ENCODE data around the gene HOXB4. TPM values are rescaled to one million over a fixed set of nuclear protein-coding genes. Genes with fewer than 3 reads are reported as not detected.
A peak's percentile ranks its signal among the peaks of the same experiment; 100 is the strongest.

Gene HOXB4
- total and polyA plus RNA-seq, 4 donors, result 6.0 to 16.6 (median 10.0) TPM

DNA sequence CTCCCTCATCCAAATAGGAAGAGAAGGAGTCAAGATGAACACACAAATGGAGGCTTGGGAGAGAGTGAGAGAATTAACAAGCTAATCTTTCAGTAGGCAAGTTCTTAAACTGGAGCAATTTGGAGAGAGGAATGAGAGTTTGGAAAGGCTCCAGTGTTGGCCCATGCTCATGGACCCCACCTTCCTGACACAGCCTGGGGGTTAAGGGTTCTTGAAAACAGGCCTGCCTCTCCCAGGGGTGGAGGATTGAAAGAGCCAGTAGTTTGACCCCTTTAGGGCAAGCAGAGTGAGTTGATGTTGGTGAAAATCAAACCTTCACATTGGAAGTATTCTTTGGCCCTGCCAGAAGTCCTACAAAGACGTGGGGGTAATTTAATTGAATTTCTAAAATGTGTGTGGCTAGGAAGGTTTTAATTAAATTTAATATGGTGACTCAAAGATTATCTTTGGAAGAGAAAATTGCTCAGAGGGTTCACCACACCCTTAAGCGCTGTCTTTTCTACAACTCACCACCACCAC is 6.1 kb upstream of the HOXB4 start:
- 0% methylated on average over 1 of the region's 2 CpGs for WGBS (ENCODE audit: insufficient coverage)
- Histone ChIP-seq H3K4me1 (ENCODE audit: control insufficient read depth, insufficient read depth, low read length) (peaks cover 79% of the 10 kb centered on the region), H3K27me3 (ENCODE audit: control insufficient read depth, insufficient read depth, low read length) (no peaks in the 10 kb centered on the region), H3K27ac (ENCODE audit: low read depth, low read length) (peak overlapping the region; percentile 99), H3K36me3 (ENCODE audit: control insufficient read depth, insufficient read depth, low read length) (peaks cover 18% of the 10 kb centered on the region), H3K4me3 (ENCODE audit: low read depth, low read length) (peak overlapping the region; percentile 3), H3K9me3 (ENCODE audit: control insufficient read depth, insufficient read depth, low read length) (no peaks in the 10 kb centered on the region)
- peak in 2 of 6 donors; percentile 73 to 81 for DNase-seq (ENCODE audit: low read depth in 4 of 6, low spot score in 6 of 6)

DNA sequence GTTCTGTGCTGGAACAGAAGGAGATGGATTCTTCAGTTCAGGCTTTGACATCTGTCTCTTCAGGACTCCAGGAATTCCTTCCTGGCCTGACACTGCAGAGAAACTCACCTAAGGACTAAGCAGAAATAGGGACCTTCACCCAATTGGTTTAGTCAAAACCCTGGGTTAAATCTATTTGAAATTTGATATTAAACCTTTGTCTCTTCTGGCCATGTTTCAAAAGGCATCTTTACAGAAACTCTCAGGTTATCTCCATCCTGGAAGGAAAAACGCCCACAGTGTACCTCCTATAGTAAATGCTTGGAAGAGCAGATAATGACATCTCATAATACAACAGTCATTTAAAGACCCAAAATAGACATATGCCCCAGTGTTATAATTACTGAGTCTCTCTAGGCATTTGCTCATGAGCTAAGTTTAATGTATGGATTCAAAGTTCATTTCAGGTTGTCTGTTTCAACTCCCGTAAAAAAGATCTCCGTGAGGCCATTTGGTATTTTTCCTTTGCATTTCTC is 5.6 kb upstream of the HOXB4 start:
- DNase-seq (ENCODE audit: low read depth in 4 of 6, low spot score in 6 of 6), result no peak
- Histone ChIP-seq H3K36me3 (ENCODE audit: control insufficient read depth, insufficient read depth, low read length) (peaks cover 18% of the 10 kb centered on the region), H3K27ac (ENCODE audit: low read depth, low read length) (peak overlapping the region; percentile 99), H3K9me3 (ENCODE audit: control insufficient read depth, insufficient read depth, low read length) (no peaks in the 10 kb centered on the region), H3K4me1 (ENCODE audit: control insufficient read depth, insufficient read depth, low read length) (peaks cover 84% of the 10 kb centered on the region), H3K27me3 (ENCODE audit: control insufficient read depth, insufficient read depth, low read length) (no peaks in the 10 kb centered on the region), H3K4me3 (ENCODE audit: low read depth, low read length) (peak overlapping the region; percentile 3)
- no CpG with 5 or more reads among the region's 3 CpGs for WGBS (ENCODE audit: insufficient coverage)

DNA sequence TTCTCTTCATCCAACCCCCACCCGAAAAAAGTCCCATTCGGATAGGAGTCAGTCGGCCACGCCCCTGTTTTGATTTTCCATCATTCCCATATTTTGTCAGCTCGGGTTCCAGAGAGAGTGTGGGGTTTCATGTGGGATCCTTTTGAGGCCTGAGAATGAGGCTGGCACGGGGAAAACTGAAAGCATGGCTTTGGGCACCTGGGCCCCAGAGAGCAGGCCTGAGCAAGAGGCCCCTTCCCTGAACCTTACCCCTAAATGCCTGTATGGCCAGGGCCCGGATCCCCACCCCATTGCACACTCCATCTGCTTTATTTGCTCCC is 4.6 kb upstream of the HOXB4 start:
- peak overlapping the region; percentile 99 for H3K27ac ChIP-seq (ENCODE audit: low read depth, low read length)

DNA sequence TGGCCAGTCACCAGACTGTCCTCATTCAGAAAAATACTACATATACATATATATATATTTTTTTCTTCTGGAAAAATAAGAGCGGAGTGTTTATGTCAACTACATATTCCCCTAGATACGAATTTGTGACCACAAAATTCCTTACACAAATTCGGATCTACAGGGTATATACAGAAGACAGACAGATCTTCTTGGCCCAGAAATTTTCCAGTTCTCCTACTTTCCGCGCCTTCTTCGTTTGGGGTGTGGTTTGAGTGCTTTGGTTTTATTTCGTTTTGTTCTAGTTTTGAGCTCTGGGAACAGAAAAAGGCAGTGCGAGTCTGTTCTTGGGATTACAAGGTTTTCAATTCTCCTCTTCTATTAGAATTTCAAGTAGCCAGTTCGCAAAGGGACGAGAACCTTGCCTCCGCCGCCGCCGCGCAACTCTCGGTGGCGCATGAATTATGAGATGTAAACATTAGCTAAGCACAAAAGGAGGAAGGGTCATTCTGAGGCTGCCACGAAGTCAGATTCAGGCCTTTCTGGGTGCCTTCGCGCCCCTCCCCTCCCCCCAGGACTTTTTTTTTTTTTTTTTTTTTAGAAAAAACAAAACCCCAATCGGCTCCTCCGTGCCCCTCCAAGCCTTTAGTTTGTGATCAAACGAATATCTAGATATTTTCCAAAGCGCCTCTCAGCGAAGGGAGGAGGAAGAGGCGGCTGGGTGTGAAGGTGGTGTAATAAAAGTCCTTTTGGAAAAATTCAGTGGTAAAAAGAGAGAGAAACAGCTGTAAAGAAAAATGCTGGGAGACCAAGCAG is 1.8 kb upstream of the HOXB4 start:
- peak in 2 of 6 donors; percentile 70 to 87 for DNase-seq (ENCODE audit: low read depth in 4 of 6, low spot score in 6 of 6)
- Histone ChIP-seq H3K27me3 (ENCODE audit: control insufficient read depth, insufficient read depth, low read length) (no peaks in the 10 kb centered on the region), H3K27ac (ENCODE audit: low read depth, low read length) (peak overlapping the region; percentile 99), H3K4me3 (ENCODE audit: low read depth, low read length) (peak overlapping the region; percentile 49), H3K36me3 (ENCODE audit: control insufficient read depth, insufficient read depth, low read length) (peaks cover 18% of the 10 kb centered on the region), H3K9me3 (ENCODE audit: control insufficient read depth, insufficient read depth, low read length) (no peaks in the 10 kb centered on the region), H3K4me1 (ENCODE audit: control insufficient read depth, insufficient read depth, low read length) (peaks cover 68% of the 10 kb centered on the region)
- 3% methylated on average over 3 of the region's 26 CpGs for WGBS (ENCODE audit: insufficient coverage)

More for the DNA sequence above, 4.6 kb upstream of the HOXB4 start:
- Histone ChIP-seq H3K27me3 (ENCODE audit: control insufficient read depth, insufficient read depth, low read length) (no peaks in the 10 kb centered on the region), H3K4me3 (ENCODE audit: low read depth, low read length) (peak overlapping the region; percentile 49), H3K9me3 (ENCODE audit: control insufficient read depth, insufficient read depth, low read length) (no peaks in the 10 kb centered on the region), H3K36me3 (ENCODE audit: control insufficient read depth, insufficient read depth, low read length) (peaks cover 18% of the 10 kb centered on the region), H3K4me1 (ENCODE audit: control insufficient read depth, insufficient read depth, low read length) (peaks cover 80% of the 10 kb centered on the region)
- DNase-seq (ENCODE audit: low read depth in 4 of 6, low spot score in 6 of 6), result no peak
- 6% methylated on average over 3 of the region's 7 CpGs for WGBS (ENCODE audit: insufficient coverage)

DNA sequence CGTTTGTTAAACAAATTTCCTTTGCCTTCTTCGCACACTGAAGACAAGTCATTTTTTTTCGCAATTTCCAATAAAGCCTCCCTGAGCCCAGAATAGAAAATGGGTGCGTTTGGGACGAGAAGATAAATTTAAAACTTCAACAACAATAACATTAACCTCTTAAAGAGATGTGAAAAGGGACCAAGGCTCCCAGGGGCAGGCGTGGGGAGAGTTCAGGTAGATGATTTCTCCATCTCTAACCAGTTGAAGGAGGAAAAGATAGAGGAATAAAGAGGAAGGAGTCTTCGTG is 1.3 kb upstream of the HOXB4 start:
- Histone ChIP-seq H3K4me3 (ENCODE audit: low read depth, low read length) (peak overlapping the region; percentile 49), H3K27ac (ENCODE audit: low read depth, low read length) (peak overlapping the region; percentile 99), H3K9me3 (ENCODE audit: control insufficient read depth, insufficient read depth, low read length) (no peaks in the 10 kb centered on the region), H3K4me1 (ENCODE audit: control insufficient read depth, insufficient read depth, low read length) (peaks cover 70% of the 10 kb centered on the region), H3K36me3 (ENCODE audit: control insufficient read depth, insufficient read depth, low read length) (peaks cover 18% of the 10 kb centered on the region), H3K27me3 (ENCODE audit: control insufficient read depth, insufficient read depth, low read length) (no peaks in the 10 kb centered on the region)
- DNase-seq (ENCODE audit: low read depth in 4 of 6, low spot score in 6 of 6), result no peak
- no CpG with 5 or more reads among the region's 7 CpGs for WGBS (ENCODE audit: insufficient coverage)

DNA sequence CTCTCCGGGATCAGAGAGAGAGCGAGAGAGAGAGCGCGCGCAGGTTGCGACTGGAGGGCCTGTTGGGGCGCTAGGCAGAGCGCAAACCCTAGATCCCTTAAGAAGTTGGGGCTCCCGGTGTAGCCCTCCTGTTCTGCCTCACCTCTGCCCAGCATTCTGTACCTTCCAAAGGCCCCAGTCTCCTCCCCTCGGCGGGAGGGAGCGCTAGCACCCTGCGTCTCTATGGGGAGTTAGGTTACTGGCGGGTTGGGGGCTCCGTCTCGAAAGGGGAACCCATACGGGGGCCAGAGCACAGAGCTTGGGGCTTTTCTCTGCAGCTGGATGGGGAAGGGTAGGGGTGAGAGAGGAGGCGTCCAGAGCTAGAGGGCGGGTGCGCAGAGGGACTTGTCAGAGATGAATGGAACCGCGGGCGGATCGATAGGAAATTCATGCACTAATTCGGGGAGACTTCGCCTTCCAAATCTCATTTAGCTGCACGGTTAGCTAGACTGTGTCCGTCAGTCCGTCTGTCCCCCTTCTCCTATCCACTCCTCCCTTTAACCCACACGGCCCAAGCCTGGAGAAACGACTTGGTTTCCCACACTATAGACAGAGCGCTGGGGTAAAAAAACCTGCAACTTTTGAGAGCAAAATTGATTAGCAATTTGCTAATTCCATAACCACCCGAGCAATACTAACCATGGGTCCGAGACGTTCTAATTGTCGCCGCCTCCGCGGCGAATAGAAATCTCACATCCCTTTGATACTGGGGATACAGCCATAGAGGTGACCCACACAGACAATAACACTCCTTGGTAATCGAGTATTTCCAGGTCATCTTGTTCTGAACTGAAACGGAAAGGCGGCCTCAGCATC is 693 bp upstream of the HOXB4 start:
- H3K27ac ChIP-seq (ENCODE audit: low read depth, low read length), result peak overlapping the region; percentile 99
- H3K27me3 ChIP-seq (ENCODE audit: control insufficient read depth, insufficient read depth, low read length), result no peaks in the 10 kb centered on the region
- H3K4me1 ChIP-seq (ENCODE audit: control insufficient read depth, insufficient read depth, low read length), result peaks cover 72% of the 10 kb centered on the region
- 2% methylated on average over 38 of the region's 43 CpGs for WGBS (ENCODE audit: insufficient coverage)
- no peaks in the 10 kb centered on the region for H3K9me3 ChIP-seq (ENCODE audit: control insufficient read depth, insufficient read depth, low read length)
- peak overlapping the region; percentile 49 for H3K4me3 ChIP-seq (ENCODE audit: low read depth, low read length)
- DNase-seq (ENCODE audit: low read depth in 4 of 6, low spot score in 6 of 6), result peak in 2 of 6 donors; percentile 65 to 81
- peaks cover 18% of the 10 kb centered on the region for H3K36me3 ChIP-seq (ENCODE audit: control insufficient read depth, insufficient read depth, low read length)

DNA sequence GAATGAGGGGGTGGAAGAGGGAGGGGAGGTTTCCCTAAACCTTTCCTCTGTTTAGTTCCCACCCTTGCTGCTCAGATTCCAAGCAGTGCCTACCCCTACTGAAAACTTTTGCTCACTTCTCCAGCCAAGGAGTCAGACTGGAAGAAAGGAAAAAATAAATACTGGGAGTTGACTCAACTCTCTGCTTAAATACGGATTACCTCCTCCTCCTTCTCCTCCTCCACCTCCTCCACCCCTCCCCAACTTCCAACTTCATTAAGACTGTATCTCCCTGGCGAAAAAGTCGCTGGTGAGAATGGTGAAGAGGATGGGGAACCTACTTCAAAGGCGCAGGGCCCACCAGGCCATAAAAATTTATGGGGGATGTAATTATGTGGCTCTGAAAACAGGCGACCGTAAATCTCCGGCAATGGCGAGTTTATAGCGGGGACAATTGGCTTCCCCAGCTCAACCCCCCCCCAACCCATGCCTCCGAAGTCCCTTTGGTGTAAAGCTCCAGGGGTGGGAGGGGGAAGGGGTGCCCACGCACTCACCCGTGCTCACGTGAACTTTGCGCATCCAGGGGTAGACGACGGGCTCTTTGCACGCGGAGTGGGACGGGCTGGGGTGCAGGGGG is 712 bp downstream of the HOXB4 start:
- DNase-seq (ENCODE audit: low read depth in 4 of 6, low spot score in 6 of 6), result peak in 2 of 6 donors; percentile 77 to 96
- peaks cover 21% of the 10 kb centered on the region for H3K36me3 ChIP-seq (ENCODE audit: control insufficient read depth, insufficient read depth, low read length)
- no peaks in the 10 kb centered on the region for H3K9me3 ChIP-seq (ENCODE audit: control insufficient read depth, insufficient read depth, low read length)
- H3K27ac ChIP-seq (ENCODE audit: low read depth, low read length), result peak overlapping the region; percentile 99
- H3K4me1 ChIP-seq (ENCODE audit: control insufficient read depth, insufficient read depth, low read length), result peaks cover 73% of the 10 kb centered on the region
- peak overlapping the region; percentile 51 for H3K4me3 ChIP-seq (ENCODE audit: low read depth, low read length)
- 0% methylated on average over 7 of the region's 19 CpGs for WGBS (ENCODE audit: insufficient coverage)
- H3K27me3 ChIP-seq (ENCODE audit: control insufficient read depth, insufficient read depth, low read length), result no peaks in the 10 kb centered on the region

DNA sequence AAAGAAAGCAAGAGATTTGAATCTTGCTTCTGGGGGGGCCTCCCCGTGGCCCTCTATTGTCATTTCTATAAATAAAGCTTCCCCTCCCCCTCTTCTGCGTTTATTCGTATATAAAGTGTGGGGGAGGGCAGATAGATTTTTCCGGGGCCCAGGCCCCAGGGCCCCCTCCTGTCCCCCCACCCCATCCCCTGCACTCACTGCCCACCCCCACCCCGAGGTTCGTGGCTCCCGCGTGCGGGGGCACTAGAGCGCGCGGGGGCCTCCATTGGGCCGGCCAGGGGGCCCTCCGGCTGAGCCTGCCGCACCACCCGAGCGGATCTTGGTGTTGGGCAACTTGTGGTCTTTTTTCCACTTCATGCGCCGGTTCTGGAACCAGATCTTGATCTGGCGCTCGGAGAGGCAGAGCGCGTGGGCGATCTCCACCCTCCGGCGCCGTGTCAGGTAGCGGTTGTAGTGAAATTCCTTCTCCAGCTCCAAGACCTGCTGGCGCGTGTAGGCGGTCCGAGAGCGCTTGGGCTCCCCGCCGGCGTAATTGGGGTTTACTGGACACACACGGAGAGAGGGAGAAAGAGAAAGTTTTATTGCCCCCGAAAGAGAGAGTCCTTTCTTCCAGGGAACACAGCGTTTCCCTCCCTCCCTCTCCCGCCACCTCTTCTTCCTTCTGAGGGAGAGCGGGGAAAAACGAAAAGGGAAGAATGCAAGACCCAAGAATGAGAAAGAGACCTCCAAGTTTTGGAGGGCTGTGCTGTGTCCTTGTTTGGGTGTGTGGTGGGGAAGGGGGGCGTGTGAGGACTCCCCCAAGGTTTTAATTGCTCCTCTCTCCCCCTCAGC is 1.5 kb downstream of the HOXB4 start:
- Histone ChIP-seq H3K27ac (ENCODE audit: low read depth, low read length) (peak overlapping the region; percentile 99), H3K9me3 (ENCODE audit: control insufficient read depth, insufficient read depth, low read length) (no peaks in the 10 kb centered on the region), H3K4me1 (ENCODE audit: control insufficient read depth, insufficient read depth, low read length) (peaks cover 72% of the 10 kb centered on the region), H3K36me3 (ENCODE audit: control insufficient read depth, insufficient read depth, low read length) (peaks cover 18% of the 10 kb centered on the region), H3K4me3 (ENCODE audit: low read depth, low read length) (peak overlapping the region; percentile 51), H3K27me3 (ENCODE audit: control insufficient read depth, insufficient read depth, low read length) (no peaks in the 10 kb centered on the region)
- under 1% methylated on average over 20 of the region's 43 CpGs for WGBS (ENCODE audit: insufficient coverage)
- DNase-seq (ENCODE audit: low read depth in 4 of 6, low spot score in 6 of 6), result peak in 1 of 6 donors; percentile 82

All from spinal cord (tissue), 10 donors.